ENCODE results near the gene LPCAT3.
"Not testable (repeated sequence)": the region's sequence is repeated elsewhere in the genome, so short reads cannot be mapped to it uniquely, and the experiment has no call there.

Gene LPCAT3, protein sequence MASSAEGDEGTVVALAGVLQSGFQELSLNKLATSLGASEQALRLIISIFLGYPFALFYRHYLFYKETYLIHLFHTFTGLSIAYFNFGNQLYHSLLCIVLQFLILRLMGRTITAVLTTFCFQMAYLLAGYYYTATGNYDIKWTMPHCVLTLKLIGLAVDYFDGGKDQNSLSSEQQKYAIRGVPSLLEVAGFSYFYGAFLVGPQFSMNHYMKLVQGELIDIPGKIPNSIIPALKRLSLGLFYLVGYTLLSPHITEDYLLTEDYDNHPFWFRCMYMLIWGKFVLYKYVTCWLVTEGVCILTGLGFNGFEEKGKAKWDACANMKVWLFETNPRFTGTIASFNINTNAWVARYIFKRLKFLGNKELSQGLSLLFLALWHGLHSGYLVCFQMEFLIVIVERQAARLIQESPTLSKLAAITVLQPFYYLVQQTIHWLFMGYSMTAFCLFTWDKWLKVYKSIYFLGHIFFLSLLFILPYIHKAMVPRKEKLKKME

DNA sequence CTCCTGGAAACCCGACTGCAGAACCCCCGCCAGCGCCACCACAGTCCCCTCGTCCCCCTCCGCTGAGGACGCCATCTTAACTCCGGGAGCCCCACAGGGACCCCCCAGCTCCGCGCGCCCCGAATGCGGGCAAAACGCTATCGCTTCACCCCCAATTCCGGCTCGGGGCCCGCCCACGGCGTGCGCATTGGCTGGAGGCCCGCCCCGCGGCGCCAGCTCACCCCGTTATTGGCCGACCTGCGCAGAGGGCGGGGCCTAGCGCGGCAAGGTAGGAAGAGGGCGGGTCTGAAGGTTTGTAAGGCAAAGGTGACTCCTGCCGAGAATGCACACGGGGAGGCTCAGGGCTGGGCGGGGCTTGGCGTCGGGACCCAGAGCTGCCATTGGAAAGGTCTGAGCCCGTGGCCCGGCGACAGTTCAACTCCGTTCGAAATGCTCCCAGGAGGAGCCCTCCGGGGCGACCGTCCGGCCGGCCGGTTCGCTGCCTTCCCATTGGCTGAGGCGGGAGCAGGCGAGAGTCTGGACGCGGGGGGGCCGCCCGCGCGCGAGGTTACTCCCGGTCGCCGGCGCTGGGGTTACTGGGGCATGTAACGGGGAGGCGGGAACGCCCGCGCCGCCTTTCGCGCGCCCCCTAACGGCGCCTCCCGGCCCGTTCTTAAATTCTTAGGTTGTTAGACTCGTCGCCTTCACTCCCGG, at the start of gene LPCAT3:
Gene LPCAT3, minus strand, starts transcription at position 127 of the 693 bp plus-strand sequence. Its CDS starts 52 bp downstream, at position 75.
- peak; percentile 98 for DNase-seq (ENCODE audit: low spot score)

GRCh38 chr12:7067096-7067495, 48.8 kb upstream of the LPCAT3 start:
- no peak for DNase-seq (ENCODE audit: low spot score)

GRCh38 chr12:7066596-7066995, 48.3 kb upstream of the LPCAT3 start:
- no peak for DNase-seq (ENCODE audit: low spot score)

DNA sequence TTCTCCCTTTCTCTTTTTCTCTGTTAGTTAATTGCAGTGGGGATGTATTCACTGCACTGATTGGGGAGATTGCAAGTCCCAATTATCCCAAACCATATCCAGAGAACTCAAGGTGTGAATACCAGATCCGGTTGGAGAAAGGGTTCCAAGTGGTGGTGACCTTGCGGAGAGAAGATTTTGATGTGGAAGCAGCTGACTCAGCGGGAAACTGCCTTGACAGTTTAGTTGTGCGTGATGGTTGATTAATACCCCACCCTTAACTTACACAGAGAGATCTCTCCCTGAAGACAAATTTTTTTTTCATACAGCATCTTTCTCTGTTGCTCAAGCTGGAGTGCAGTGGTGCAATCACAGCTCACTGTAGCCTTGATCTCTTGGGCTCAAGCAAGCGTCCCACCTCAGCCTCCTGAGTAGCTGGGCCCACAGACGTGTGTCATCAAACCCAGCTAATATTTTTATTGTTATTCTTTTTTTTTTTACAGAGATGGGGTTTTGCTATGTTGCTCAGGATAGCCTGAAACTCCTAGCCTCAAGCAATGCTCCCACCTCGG, 46.9 kb upstream of the LPCAT3 start:
- DNase-seq (ENCODE audit: low spot score): no peak

DNA sequence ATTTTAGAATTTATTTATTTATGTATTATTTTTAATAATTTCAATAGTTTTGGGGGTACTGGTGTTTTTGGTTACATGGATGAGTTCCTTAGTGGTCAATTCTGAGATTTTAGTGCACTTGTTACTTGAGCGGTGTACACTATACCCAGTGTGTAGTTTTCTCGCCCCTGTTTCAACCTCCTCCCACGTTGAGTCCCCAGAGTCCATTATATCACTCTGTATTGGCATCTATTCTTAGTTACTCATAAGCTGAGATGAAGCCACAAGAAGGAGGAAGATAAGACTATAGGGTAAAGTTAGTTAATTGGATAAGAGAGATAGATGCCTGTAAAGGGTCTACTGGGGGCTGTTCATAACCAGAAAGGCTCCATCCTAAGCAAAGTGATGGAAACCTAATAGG, 46.2 kb upstream of the LPCAT3 start:
- no peak for DNase-seq (ENCODE audit: low spot score)

- no peak for DNase-seq (ENCODE audit: low spot score)
Observed at GRCh38 chr12:7061596-7061995, 43.3 kb upstream of the LPCAT3 start.

- no peak for DNase-seq (ENCODE audit: low spot score)
Observed at GRCh38 chr12:7061138-7061537, 42.9 kb upstream of the LPCAT3 start.

GRCh38 chr12:7060353-7060954, 42.2 kb upstream of the LPCAT3 start, which contains the start of gene C1S:
Gene C1S, plus strand, starts transcription at chr12:7060718. Its CDS starts 1,195 bp downstream, at chr12:7061913.
- no peak for DNase-seq (ENCODE audit: low spot score)

DNA sequence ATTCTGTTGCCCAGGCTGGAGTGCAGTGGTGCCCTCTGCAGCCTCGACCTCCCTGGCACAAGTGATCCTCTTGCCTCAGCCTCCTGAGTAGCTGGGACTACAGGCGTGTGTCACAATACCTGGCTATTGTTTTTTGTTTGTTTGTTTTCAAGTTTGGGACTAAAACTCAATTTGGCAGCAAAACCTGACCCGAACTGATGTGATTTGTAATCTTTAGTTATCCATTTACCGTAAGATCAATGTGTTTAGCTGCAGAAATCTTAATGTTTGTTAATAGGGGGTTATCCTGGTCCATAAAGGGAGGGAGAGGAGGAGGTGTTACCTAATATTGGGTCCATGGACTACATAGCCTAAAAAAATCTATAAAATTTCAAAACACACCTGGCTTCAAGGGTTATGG, 41.5 kb upstream of the LPCAT3 start:
- DNase-seq (ENCODE audit: low spot score): no peak

GRCh38 chr12:7058850-7059395, 40.6 kb upstream of the LPCAT3 start:
- no peak for DNase-seq (ENCODE audit: low spot score)

DNA sequence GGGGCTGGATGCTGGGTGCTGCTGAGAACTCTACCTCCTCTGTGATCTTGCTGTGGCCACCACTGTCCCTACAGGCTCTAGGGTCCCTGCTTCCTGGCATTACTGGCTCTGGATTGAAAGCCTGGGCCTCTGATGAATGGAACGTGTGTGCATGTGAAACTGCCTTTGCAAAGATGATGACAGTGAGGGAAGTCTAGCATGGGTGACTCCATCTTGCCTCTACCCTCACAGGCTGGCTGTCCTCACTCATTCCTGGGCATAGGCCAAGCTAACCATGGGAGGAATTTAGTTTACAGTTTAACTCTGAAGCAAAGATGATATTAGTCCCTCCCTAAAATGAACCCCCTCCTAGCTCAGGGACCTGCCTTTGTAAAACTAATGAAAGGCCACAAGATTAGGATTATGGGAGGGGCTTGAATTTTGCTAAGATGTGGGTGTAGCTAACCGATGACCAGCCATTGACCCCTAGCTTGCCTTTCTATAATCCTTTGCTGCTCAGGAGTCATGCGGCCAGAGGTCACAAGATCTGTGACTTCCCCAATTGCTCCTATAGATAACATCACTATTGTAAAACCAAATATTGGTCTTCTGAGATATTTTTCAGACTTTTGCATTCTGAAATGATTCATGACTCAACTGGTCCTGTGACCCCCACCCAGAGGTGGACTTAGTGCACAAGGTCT, 40.0 kb upstream of the LPCAT3 start:
- DNase-seq (ENCODE audit: low spot score): no peak

- not testable (repeated sequence) for DNase-seq (ENCODE audit: low spot score)
Observed at GRCh38 chr12:7055736-7056135, 37.5 kb upstream of the LPCAT3 start.

GRCh38 chr12:7054925-7055324, 36.6 kb upstream of the LPCAT3 start:
- no peak for DNase-seq (ENCODE audit: low spot score)

DNA sequence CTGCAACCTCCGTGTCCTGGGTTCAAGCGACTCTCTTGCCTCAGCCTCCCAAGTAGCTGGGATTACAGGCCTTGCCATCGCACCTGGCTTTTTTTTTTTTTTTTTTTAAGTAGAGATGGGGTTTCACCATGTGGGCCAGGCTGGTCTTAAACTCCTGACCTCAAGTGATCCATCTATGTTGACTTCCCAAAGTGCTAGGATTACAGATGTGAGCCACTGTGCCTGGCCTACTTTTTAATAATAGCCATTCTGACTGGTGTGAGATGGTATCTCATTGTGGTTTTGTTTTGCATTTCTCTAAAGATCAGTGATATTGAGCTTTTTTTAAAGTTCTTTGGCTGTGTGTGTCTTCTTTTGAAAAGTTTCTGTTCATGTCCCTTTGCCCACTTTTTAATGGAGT, 31.7 kb upstream of the LPCAT3 start:
- not testable (repeated sequence) for DNase-seq (ENCODE audit: low spot score)

DNA sequence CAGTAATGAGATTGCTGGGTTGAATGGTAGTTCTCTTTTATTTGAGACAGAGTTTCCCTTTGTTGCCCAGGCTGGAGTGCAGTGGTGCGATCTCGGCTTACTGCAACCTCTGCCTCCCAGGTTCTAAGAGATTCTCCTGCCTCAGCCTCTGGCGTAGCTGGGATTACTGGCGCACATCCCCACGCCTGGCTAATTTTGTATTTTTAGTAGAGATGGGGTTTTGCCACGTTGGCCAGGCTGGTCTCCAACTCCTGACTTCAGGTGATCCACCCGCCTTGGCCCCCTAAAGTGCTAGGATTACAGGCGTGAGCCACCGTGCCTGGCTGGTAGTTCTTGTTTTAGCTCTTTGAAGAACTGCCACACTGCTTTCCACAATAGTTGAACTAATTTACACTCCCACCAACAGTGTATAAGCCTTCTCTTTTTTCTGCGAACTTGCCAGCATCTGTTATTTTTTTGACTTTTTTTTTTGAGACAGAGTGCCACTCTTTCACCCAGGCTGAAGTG, 31.2 kb upstream of the LPCAT3 start:
- DNase-seq (ENCODE audit: low spot score): not testable (repeated sequence)

GRCh38 chr12:7047306-7047705, 29.0 kb upstream of the LPCAT3 start:
- DNase-seq (ENCODE audit: low spot score): no peak

GRCh38 chr12:7046383-7047105, 28.3 kb upstream of the LPCAT3 start:
- DNase-seq (ENCODE audit: low spot score): no peak

DNA sequence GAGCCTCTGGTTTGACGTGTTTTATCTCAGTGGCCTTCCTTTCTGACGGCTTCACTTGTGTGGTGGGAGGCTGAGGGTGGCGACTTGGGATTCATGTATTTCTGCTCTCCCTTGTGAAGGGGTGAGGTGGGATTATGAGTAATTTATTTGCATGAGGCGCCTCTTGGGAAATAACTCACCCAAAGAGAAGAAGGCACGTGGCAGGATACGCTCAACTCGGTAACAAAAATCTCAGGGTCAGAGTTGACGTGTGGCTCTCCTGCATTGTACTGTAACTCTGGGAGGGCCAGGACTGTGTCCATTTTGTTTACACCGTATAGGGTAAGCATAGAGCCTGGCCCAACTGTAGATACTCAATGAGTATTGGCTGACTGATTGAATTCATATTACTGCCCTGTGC, 27.6 kb upstream of the LPCAT3 start:
- DNase-seq (ENCODE audit: low spot score): no peak

DNA sequence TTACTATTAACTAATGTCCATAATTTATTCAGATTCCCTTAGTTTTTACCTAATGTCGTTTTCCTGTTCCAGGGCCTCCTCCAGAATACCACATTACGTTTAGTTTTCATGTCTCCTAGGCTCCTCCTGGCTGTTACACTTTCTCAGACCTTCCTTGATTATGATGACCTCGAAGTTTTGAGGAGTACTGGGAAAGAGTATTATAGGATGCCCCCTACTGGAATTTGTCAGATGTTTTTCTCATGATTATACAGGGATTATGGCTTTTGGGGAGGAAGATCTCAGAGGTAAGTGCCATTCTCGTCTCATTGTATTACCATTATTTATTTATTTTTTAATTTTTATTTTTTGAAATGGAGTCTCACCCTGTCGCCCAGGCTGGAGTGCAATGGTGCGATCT, 24.6 kb upstream of the LPCAT3 start:
- peak; percentile 19 for DNase-seq (ENCODE audit: low spot score)

DNA sequence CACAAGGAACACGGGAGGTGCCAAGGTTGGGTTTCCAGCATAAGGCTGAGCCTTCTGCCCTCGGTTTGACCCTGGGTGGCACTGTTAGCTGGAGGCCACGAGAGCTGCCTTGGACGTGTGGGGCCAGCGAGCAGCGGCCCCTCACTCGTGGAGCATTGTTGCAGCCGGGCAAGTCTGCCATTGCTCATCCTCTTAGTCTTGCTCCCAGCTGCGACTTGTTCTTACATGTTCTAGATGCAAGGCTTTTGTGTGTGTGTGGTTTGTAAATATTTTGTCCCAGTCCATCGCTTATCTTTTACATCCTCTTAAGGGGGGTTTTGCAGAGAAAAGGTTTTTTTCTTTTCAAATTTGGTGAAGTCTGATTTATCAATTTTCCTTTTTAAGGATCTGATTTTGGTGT, 21.1 kb upstream of the LPCAT3 start:
- no peak for DNase-seq (ENCODE audit: low spot score)

DNA sequence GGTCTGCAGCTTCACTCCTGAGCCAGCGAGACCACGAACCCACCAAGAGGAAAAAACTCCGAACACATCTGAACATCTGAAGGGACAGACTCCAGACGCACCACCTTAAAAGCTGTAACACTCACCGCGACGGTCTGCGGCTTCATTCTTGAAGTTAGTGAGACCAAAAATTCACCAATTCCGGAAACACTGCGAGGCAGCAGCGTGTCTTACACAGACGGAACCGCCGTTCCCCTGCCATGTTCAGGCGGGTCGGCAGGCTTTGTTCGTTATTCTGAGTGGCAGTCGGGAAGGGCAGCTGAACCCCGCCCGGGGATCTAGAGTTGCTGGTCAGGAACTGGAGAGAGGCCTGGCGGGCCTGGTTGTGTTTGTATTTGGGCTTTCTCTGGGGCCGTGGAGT, 20.3 kb upstream of the LPCAT3 start:
- no peak for DNase-seq (ENCODE audit: low spot score)

Measured in CD4-positive, alpha-beta T cell treated with Interleukin-2 at 100 ng/mL for 4 hours (primary cell).